B cell (primary cell): ENCODE results near the gene FBXW9. TPM values are rescaled to one million over a fixed set of nuclear protein-coding genes. Genes with fewer than 3 reads are reported as not detected.
"Not testable (repeated sequence)": the region's sequence is repeated elsewhere in the genome, so short reads cannot be mapped to it uniquely, and the experiment has no call there.

Source experiments
- ATAC-seq: fragments of 200-7000 bp; cut with Tn5 transposase; one replicate; pipeline ENCODE4 v1.10.0; 2021; ENCODE audit warnings: low read depth, mild to moderate bottlenecking, moderate number of reproducible peaks, moderate library complexity
- CTCF ChIA-PET: fragments of 350-600 bp; sonication (Branson Sonifier 250); formaldehyde crosslinking; loops from one replicate; lab custom pipeline; 2021; ENCODE audit warnings: antibody characterized with exemption, inconsistent platforms; lab: Charles Lee
- POLR2A ChIA-PET: fragments of 350-600 bp; sonication (Branson Sonifier 250); formaldehyde crosslinking; loops from one replicate; lab custom pipeline; 2021; ENCODE audit warnings: antibody characterized with exemption; lab: Charles Lee
- DNase-seq: peaks from one replicate; pipeline ENCODE4 v3.0.0; 2013
- H2AFZ ChIP-seq: 2 replicates; pipeline ENCODE4 v1.6.1; 2012; ENCODE audit warnings: mild to moderate bottlenecking, low read depth, low read length; ENCODE audit not compliant: insufficient read depth, poor library complexity, severe bottlenecking
- H3K27ac ChIP-seq, 2 donors: 1 replicate in 1 of 2; 2 replicates in 1 of 2; pipeline ENCODE4 v1.5.1; 2012 to 2013; ENCODE audit warnings: low read length in 2 of 2, mild to moderate bottlenecking in 2 of 2, moderate library complexity in 1 of 2
- H3K27me3 ChIP-seq, 4 experiments: fragments of 200-600 bp in 1 of 4; sonication (generic) in 1 of 4; replicated peaks in 1 of 4; 1 replicate in 2 of 4; 2 replicates in 2 of 4; pipeline versions ENCODE4 v1.6.1 to v1.7.0; 2013 to 2016; ENCODE audit warnings: low read length in 3 of 4, mild to moderate bottlenecking in 2 of 4, mixed read lengths in 1 of 4, moderate library complexity in 1 of 4; ENCODE audit not compliant: insufficient read depth in 4 of 4, control insufficient read depth in 3 of 4; ENCODE audit errors: control extremely low read depth in 1 of 4
- H3K36me3 ChIP-seq, 2 experiments: replicated peaks in 1 of 2; 1 replicate in 1 of 2; 2 replicates in 1 of 2; pipeline versions ENCODE4 v1.6.1 to v1.7.1; 2013; ENCODE audit warnings: low read length in 1 of 2; ENCODE audit not compliant: insufficient read depth in 2 of 2, control insufficient read depth in 1 of 2; ENCODE audit errors: control extremely low read depth in 1 of 2, extremely low read depth in 1 of 2
- H3K4me1 ChIP-seq, 2 donors: fragments of 200-600 bp in 1 of 2; sonication (generic) in 1 of 2; 1 replicate in 1 of 2; 2 replicates in 1 of 2; pipeline versions ENCODE4 v1.5.1 to v1.6.1; 2013 to 2017; ENCODE audit warnings: low read length in 2 of 2; ENCODE audit not compliant: control insufficient read depth in 2 of 2, insufficient read depth in 2 of 2
- H3K4me2 ChIP-seq: replicated peaks from 2 replicates; pipeline ENCODE3; 2012; ENCODE audit warnings: mild to moderate bottlenecking, low read depth, low read length; ENCODE audit not compliant: poor library complexity, severe bottlenecking
- H3K4me3 ChIP-seq, 5 experiments: fragments of 200-600 bp in 1 of 5; sonication (generic) in 1 of 5; 1 replicate in 3 of 5; 2 replicates in 2 of 5; pipeline versions ENCODE4 v1.5.1 to v1.7.0; 2011 to 2016; ENCODE audit warnings: low read length in 4 of 5, mild to moderate bottlenecking in 4 of 5, low read depth in 2 of 5, control low read depth in 1 of 5, moderate library complexity in 1 of 5; ENCODE audit not compliant: insufficient read depth in 1 of 5; ENCODE audit errors: control extremely low read depth in 1 of 5, extremely low read depth in 1 of 5
- H3K79me2 ChIP-seq: fragments of 200-600 bp; sonication (generic); one replicate; pipeline ENCODE4 v1.6.0; 2016; ENCODE audit warnings: low read length; ENCODE audit not compliant: control insufficient read depth, insufficient read depth
- H3K9ac ChIP-seq: fragments of 200-600 bp; sonication (generic); 2 replicates; pipeline ENCODE4 v1.6.1; 2017; ENCODE audit warnings: mild to moderate bottlenecking, low read length, moderate library complexity
- H3K9me3 ChIP-seq, 3 donors: one replicate each; pipeline versions ENCODE4 v1.6.1 to v1.7.1; 2013; ENCODE audit warnings: low read length in 2 of 3; ENCODE audit not compliant: control insufficient read depth in 2 of 3, insufficient read depth in 1 of 3; ENCODE audit errors: control extremely low read depth in 1 of 3
- H4K20me1 ChIP-seq: 2 replicates; pipeline ENCODE4 v1.6.0; 2012; ENCODE audit warnings: mild to moderate bottlenecking, low read length; ENCODE audit not compliant: insufficient read depth, control insufficient read depth, poor library complexity, severe bottlenecking
- H3K27ac Mint-ChIP-seq: one replicate; pipeline ENCODE4 v1.8.0; 2021; ENCODE audit warnings: mixed read lengths
- H3K27me3 Mint-ChIP-seq: one replicate; pipeline ENCODE4 v1.8.0; 2021; ENCODE audit warnings: mixed read lengths
- H3K4me1 Mint-ChIP-seq: one replicate; pipeline ENCODE4 v1.8.0; 2021; ENCODE audit warnings: mixed read lengths
- H3K4me3 Mint-ChIP-seq: one replicate; pipeline ENCODE4 v1.8.0; 2021; ENCODE audit warnings: mixed read lengths
- H3K9me3 Mint-ChIP-seq: one replicate; pipeline ENCODE4 v1.8.0; 2022; ENCODE audit warnings: mixed read lengths; ENCODE audit not compliant: insufficient read depth
- CTCF ChIP-seq: fragments of 200-600 bp; IDR thresholded peaks from one replicate; pipeline ENCODE4 v1.8.0; 2022; ENCODE audit warnings: antibody characterized with exemption, mild to moderate bottlenecking
- EZH2 ChIP-seq: IDR thresholded peaks from 2 replicates; pipeline ENCODE4 v1.6.1; 2012; ENCODE audit warnings: borderline replicate concordance, low read depth, mild to moderate bottlenecking, moderate library complexity, low read length; ENCODE audit not compliant: insufficient read depth, poor library complexity, severe bottlenecking
- WGBS: methylation state at CpG from one replicate; pipeline ENCODE4 v1.1.5; 2013; ENCODE audit warnings: missing lambda C conversion rate; ENCODE audit not compliant: insufficient coverage; 5-methylcytosine and 5-hydroxymethylcytosine counted together
- intact Hi-C: fragments of 100-400 bp; cut with micrococcal nuclease; formaldehyde crosslinking; loops from one replicate; pipeline ENCODE4 v1.10.0; 2022
- polyA plus RNA-seq: library from polyadenylated mRNA; depleted of rRNA; stranded (reverse); fragments of >200 nt; gene quantifications from 2 replicates; pipeline ENCODE4 v1.2.3, GENCODE V29; 2012
- total RNA-seq, 2 donors: library from RNA; stranded (reverse); fragments of 120-200 nt in 1 of 2; gene quantifications; 1 replicate in 1 of 2; 2 replicates in 1 of 2; pipeline versions ENCODE4 v1.2.3 to v1.2.4, GENCODE V29; 2013 to 2022

The FBXW9 gene
- total and polyA plus RNA-seq, 2 donors (not counting 1 experiment from before 2014, with no cell fraction given) = 4.7 TPM

GRCh38 chr19:12715102-12715501 is 18.7 kb upstream of the FBXW9 start:
- no peak overlapping the region for H3K4me3 Mint-ChIP-seq
- Histone ChIP-seq H2AFZ (no peak overlapping the region), H4K20me1 (no peaks in the 10 kb centered on the region), H3K9ac (no peak overlapping the region), H3K4me3 (no peak overlapping the region), H3K27me3 (no peaks in the 10 kb centered on the region), H3K79me2 (peaks cover 35% of the 10 kb centered on the region), H3K4me1 (no peaks in the 10 kb centered on the region), H3K27ac (no peak overlapping the region), H3K4me2 (no peak overlapping the region), H3K9me3 (no peaks in the 10 kb centered on the region), H3K36me3 (peaks cover 2 to 35% of the 10 kb centered on the region in 2 experiments)
- TF ChIP-seq CTCF = no peak
- TF ChIP-seq EZH2 = no peak
- H3K27ac Mint-ChIP-seq = no peak overlapping the region
- intact Hi-C loops = no loop called here
- H3K9me3 Mint-ChIP-seq = no peaks in the 10 kb centered on the region
- ATAC-seq (no peak), DNase-seq (no peak)
- no peaks in the 10 kb centered on the region for H3K27me3 Mint-ChIP-seq
- H3K4me1 Mint-ChIP-seq = peaks cover 8% of the 10 kb centered on the region
- ChIA-PET CTCF (interaction anchor here (0.7 to 7.3 kb wide), 7 partner anchors 8 to 133 kb away, joined by 3 to 45 read pairs (median 4); partner anchors contain the start of gene GET3), POLR2A (no interaction called here)
- 97% methylated on average over 15 of the region's 15 CpGs for WGBS

- H4K20me1 ChIP-seq, H3K4me1 ChIP-seq, H3K9me3 Mint-ChIP-seq, H3K27ac Mint-ChIP-seq, H3K4me3 Mint-ChIP-seq, H3K9ac ChIP-seq, H3K4me2 ChIP-seq, H2AFZ ChIP-seq, POLR2A ChIA-PET, H3K27me3 Mint-ChIP-seq, H3K9me3 ChIP-seq, DNase-seq, intact Hi-C loops, H3K4me3 ChIP-seq, H3K27ac ChIP-seq, H3K4me1 Mint-ChIP-seq, ATAC-seq, H3K27me3 ChIP-seq: not testable (repeated sequence)
- WGBS = 100% methylated on average over 3 of the region's 9 CpGs
- Histone ChIP-seq H3K79me2 (peaks cover 17% of the 10 kb centered on the region), H3K36me3 (peaks cover 2 to 37% of the 10 kb centered on the region in 2 experiments)
- CTCF ChIA-PET = interaction anchor here (0.6 to 7.3 kb wide), 4 partner anchors 44 to 133 kb away, joined by 3 to 45 read pairs (median 4); no protein-coding TSS in a partner anchor
Observed at GRCh38 chr19:12713304-12713703, 16.9 kb upstream of the FBXW9 start.

- H3K27me3 ChIP-seq, H3K27ac ChIP-seq, H3K4me2 ChIP-seq, H3K4me1 Mint-ChIP-seq, H3K4me1 ChIP-seq, H3K4me3 Mint-ChIP-seq, H4K20me1 ChIP-seq, H3K9me3 Mint-ChIP-seq, POLR2A ChIA-PET, H3K27ac Mint-ChIP-seq, H3K9me3 ChIP-seq, H3K27me3 Mint-ChIP-seq, H2AFZ ChIP-seq, ATAC-seq, intact Hi-C loops, H3K9ac ChIP-seq, H3K4me3 ChIP-seq: not testable (repeated sequence)
- CTCF ChIA-PET = interaction anchor here (0.7 kb wide), 2 partner anchors 18 to 82 kb away, joined by 3 read pairs; no protein-coding TSS in a partner anchor
- Histone ChIP-seq H3K36me3 (peaks cover 2 to 38% of the 10 kb centered on the region in 2 experiments), H3K79me2 (peaks cover 13% of the 10 kb centered on the region)
- peak; percentile 45 for DNase-seq
- 83% methylated on average over 10 of the region's 14 CpGs for WGBS
Observed at GRCh38 chr19:12712077-12712476, 15.6 kb upstream of the FBXW9 start.
